Tibial nerve (tissue), 4 donors: ENCODE results near the gene INPPL1.

Experiments
- CTCF ChIP-seq, 5 experiments: fragments of 200-600 bp in 3 of 5; fragments of 450-650 bp in 2 of 5; sonication (generic) in 3 of 5; IDR thresholded peaks; one replicate each; pipeline ENCODE4 v1.5.1; 2016 to 2019; ENCODE audit warnings: antibody characterized with exemption in 5 of 5, mild to moderate bottlenecking in 3 of 5, moderate library complexity in 2 of 5
- EP300 ChIP-seq, 2 donors: sonication (generic); formaldehyde crosslinking; IDR thresholded peaks; one replicate each; pipeline ENCODE4 v1.6.1; 2017; ENCODE audit warnings: antibody characterized with exemption in 2 of 2, mild to moderate bottlenecking in 1 of 2
- POLR2A ChIP-seq, 2 donors: fragments of 450-650 bp; IDR thresholded peaks; one replicate each; pipeline ENCODE4 v1.6.1; 2017; ENCODE audit warnings: antibody characterized with exemption in 2 of 2, mild to moderate bottlenecking in 2 of 2, moderate library complexity in 2 of 2

GRCh38 chr11:72274435-72274834 is 49.9 kb downstream of the INPPL1 start:
- no peak for TF ChIP-seq CTCF (IDR thresholded peaks at IDR 0.05)
- no peak for TF ChIP-seq EP300 (IDR thresholded peaks at IDR 0.05)
- no peak for TF ChIP-seq POLR2A (IDR thresholded peaks at IDR 0.05)
